GM19099 (cell line): ENCODE results near the gene KCNAB1.

ENCODE experiments used
- POLR2A ChIP-seq: IDR thresholded peaks from 3 replicates; pipeline ENCODE4 v1.6.1; 2011; ENCODE audit warnings: low read depth; ENCODE audit not compliant: insufficient read length; ENCODE audit errors: extremely low read depth

The KCNAB1 gene

DNA sequence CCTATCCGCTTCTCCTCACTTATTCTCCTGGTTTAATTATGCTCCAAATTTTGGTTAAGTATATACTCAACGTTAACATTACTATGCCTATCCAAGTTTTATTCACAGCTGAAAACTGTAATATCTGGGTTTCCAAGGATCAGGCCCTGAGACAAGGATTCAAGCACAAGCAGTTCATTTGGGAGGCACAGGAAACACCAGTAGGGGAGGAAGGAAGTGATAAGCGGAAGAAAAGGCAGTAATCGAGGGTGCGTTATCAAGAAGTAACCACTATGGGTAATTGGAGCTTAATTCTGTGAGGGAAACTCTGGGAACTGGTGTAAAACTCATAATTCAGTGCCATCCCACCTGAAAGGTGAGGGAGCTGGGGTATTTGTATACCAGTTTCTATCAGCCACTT lies 120.3 kb downstream of the KCNAB1 start:
- no peak for TF ChIP-seq POLR2A

GRCh38 chr3:156246961-156247725 lies 126.8 kb downstream of the KCNAB1 start:
- TF ChIP-seq POLR2A = no peak

GRCh38 chr3:156250550-156250949 lies 130.2 kb downstream of the KCNAB1 start:
- no peak for TF ChIP-seq POLR2A

- no peak for TF ChIP-seq POLR2A
These were observed 131.0 kb downstream of the KCNAB1 start for GRCh38 chr3:156251424-156251823.

- TF ChIP-seq POLR2A = no peak
These were observed 132.3 kb downstream of the KCNAB1 start for GRCh38 chr3:156252656-156253055.

GRCh38 chr3:156253150-156253549 lies 132.8 kb downstream of the KCNAB1 start:
- TF ChIP-seq POLR2A = no peak

DNA sequence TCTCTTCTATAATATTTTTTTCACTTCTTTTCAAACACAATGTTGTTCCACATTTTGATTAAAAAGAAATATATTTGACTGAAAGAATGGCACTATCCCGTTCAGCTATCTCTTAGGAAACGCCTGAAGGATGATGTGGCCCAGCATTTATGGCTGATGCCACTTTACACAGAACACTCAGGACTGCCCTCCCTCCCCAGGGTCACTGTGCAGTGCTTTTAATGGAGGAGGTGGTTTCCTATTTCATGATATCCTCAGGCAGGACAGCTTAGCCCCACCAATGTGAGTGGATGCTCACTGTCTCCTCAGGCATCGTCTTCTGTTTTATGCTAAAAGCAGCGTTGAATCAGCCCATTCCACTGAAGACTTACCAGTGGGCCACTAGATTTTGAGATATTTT lies 135.9 kb downstream of the KCNAB1 start:
- TF ChIP-seq POLR2A = no peak

GRCh38 chr3:156256945-156257344 lies 136.6 kb downstream of the KCNAB1 start:
- TF ChIP-seq POLR2A = no peak

- no peak for TF ChIP-seq POLR2A
These were observed 137.9 kb downstream of the KCNAB1 start for GRCh38 chr3:156258301-156258700.

GRCh38 chr3:156259896-156260295 lies 139.5 kb downstream of the KCNAB1 start:
- no peak for TF ChIP-seq POLR2A

DNA sequence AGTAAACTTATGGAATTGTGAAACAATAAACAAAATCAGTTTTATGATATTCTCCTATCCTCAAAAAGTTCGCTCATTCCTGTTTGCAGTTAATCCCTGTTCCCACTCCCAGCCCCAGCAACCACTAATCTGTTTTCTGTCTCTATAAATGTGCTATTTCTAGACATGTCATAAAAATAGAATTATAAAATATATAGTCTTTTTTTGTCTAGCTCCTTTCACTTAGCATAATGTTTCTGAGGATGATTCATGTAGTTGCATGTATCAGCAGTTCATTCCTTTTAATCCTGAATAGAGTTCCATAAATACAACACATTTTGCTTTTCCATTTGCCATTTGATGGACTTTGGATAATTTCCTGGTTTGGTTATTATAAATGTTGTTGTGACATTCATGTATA lies 140.0 kb downstream of the KCNAB1 start:
- no peak for TF ChIP-seq POLR2A

DNA sequence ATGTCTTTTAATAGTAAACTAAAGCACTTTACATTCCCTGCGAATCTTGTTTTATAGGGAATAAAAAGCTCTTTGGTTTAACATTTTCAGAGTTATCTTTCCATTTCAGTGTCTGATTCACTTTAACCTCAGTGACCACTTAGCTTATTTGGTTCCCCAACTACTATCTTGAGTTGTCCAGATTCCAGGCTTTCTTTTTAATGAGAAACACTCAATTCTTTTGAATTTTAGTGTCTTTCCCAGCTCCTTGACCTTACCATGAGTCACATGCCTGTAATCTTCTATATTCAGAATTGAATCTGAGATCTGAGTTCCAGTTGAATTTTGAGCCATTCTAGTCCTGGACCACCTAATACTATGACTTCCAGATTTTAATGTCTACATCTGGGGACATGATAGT lies 144.4 kb downstream of the KCNAB1 start:
- TF ChIP-seq POLR2A = no peak

GRCh38 chr3:156271508-156271907 lies 151.1 kb downstream of the KCNAB1 start:
- TF ChIP-seq POLR2A = no peak

- TF ChIP-seq POLR2A = no peak
These were observed 151.8 kb downstream of the KCNAB1 start for GRCh38 chr3:156271995-156272719.

- no peak for TF ChIP-seq POLR2A
These were observed 152.8 kb downstream of the KCNAB1 start for GRCh38 chr3:156273111-156273694.

DNA sequence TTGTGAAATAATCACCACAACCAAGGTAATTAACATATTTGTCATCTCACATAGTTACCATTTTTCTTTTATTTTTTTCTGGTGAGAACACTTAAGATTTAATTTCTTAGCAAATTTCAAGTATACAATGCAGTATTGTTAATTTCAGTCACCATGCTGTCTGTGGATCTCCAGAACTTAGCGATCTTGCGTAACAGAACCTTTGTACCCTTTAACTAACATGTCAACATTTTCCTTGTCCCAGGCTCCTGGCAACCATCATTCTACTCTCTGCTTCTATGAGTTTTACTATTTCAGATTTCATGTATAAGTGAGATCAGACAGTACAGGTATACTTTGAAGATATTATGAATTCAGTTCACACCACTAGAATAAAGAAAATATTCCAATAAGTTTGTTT lies 154.4 kb downstream of the KCNAB1 start:
- TF ChIP-seq POLR2A = no peak
